HepG2 (cell line): ENCODE data around the gene NFKBIZ. TPM values are rescaled to one million over a fixed set of nuclear protein-coding genes. Genes with fewer than 3 reads are reported as not detected.

Source experiments
- ATAC-seq: fragments of 200-7000 bp; cut with Tn5 transposase; 3 replicates; pipeline ENCODE4 v1.9.1; 2020; ENCODE audit warnings: mild to moderate bottlenecking, moderate library complexity
- BruUV-seq: library from RNA; stranded (reverse); fragments of 400-500 nt; replicated peaks from 2 replicates; lab custom pipeline; 2021; lab: Mats Ljungman, UMichigan
- CTCF ChIA-PET: fragments of 300-600 bp; formaldehyde crosslinking; extraction: SDS; loops from one replicate; lab custom pipeline; 2021; ENCODE audit warnings: low total read pairs, inconsistent platforms, low intra/inter-chr PET ratio; lab: Yijun Ruan, JAX
- POLR2A ChIA-PET: fragments of 350-600 bp; sonication (Branson Sonifier 250); formaldehyde crosslinking; loops from one replicate; lab custom pipeline; 2020; ENCODE audit warnings: antibody characterized with exemption, inconsistent platforms; lab: Yijun Ruan, JAX
- DNase-seq: peaks from one replicate; pipeline ENCODE4 v3.0.0-alpha.2; 2015; ENCODE audit warnings: low spot score
- FAIRE-seq: peaks from 3 replicates; lab custom pipeline; 2011; peaks lifted over from hg19 to GRCh38; lab: Jason Lieb, UNC
- H2AFZ ChIP-seq: one replicate; pipeline ENCODE4 v1.6.1; 2011; ENCODE audit warnings: low read length, inconsistent platforms
- H3K27ac ChIP-seq: fragments of 300-600 bp; 3 replicates; pipeline ENCODE4 v1.8.0; 2011; ENCODE audit warnings: mixed run types, mild to moderate bottlenecking, mixed read lengths, low read length, inconsistent platforms; ENCODE audit not compliant: insufficient read depth; ENCODE audit errors: extremely low read length
- H3K27me3 ChIP-seq, 2 experiments: fragments of 200-600 bp in 1 of 2; 2 replicates in 1 of 2; 3 replicates in 1 of 2; pipeline versions ENCODE4 v1.6.0 to v1.8.0; 2011; ENCODE audit warnings: low read length in 2 of 2, mild to moderate bottlenecking in 2 of 2, moderate library complexity in 2 of 2, inconsistent platforms in 1 of 2; ENCODE audit not compliant: insufficient read depth in 2 of 2, control insufficient read depth in 1 of 2
- H3K36me3 ChIP-seq, 2 experiments: fragments of 200-600 bp in 1 of 2; replicated peaks in 1 of 2; 2 replicates in 1 of 2; 3 replicates in 1 of 2; pipeline versions ENCODE4 v1.5.1 to v1.8.0; 2011; ENCODE audit warnings: low read length in 2 of 2, inconsistent platforms in 1 of 2; ENCODE audit not compliant: insufficient read depth in 2 of 2, control insufficient read depth in 1 of 2
- H3K4me1 ChIP-seq: 2 replicates; pipeline ENCODE4 v1.5.1; 2012; ENCODE audit warnings: low read length, inconsistent platforms; ENCODE audit not compliant: insufficient read depth
- H3K4me2 ChIP-seq: 2 replicates; pipeline ENCODE4 v1.6.0; 2011; ENCODE audit warnings: low read depth, low read length, inconsistent platforms
- H3K4me3 ChIP-seq, 3 experiments: fragments of 200-600 bp in 1 of 3; sonication (generic), shearing (Covaris generic) in 1 of 3; replicated peaks in 1 of 3; 2 replicates each; pipeline ENCODE4 v1.5.1; 2011 to 2016; ENCODE audit warnings: low read length in 3 of 3, inconsistent platforms in 2 of 3, low read depth in 2 of 3, mild to moderate bottlenecking in 2 of 3, control low read depth in 1 of 3, mixed read lengths in 1 of 3; ENCODE audit not compliant: insufficient read depth in 1 of 3
- H3K79me2 ChIP-seq: one replicate; pipeline ENCODE4 v1.6.1; 2011; ENCODE audit warnings: low read length, inconsistent platforms; ENCODE audit not compliant: insufficient read depth
- H3K9ac ChIP-seq: 2 replicates; pipeline ENCODE4 v1.6.0; 2011; ENCODE audit warnings: mild to moderate bottlenecking, low read depth, low read length, inconsistent platforms; ENCODE audit not compliant: insufficient read depth
- H3K9me3 ChIP-seq: 2 replicates; pipeline ENCODE4 v1.5.1; 2012; ENCODE audit warnings: mild to moderate bottlenecking, low read length
- H4K20me1 ChIP-seq: 2 replicates; pipeline ENCODE4 v1.6.0; 2011; ENCODE audit warnings: inconsistent platforms, mild to moderate bottlenecking, low read length, moderate library complexity; ENCODE audit not compliant: insufficient read depth
- FOSL2 ChIP-seq: sonication (generic); formaldehyde crosslinking; IDR thresholded peaks from 2 replicates; pipeline ENCODE4 v1.4.0; 2020; ENCODE audit warnings: missing genetic modification reagents
- FOXA3 ChIP-seq: IDR thresholded peaks from 2 replicates; pipeline ENCODE4 v1.6.1; 2016; ENCODE audit warnings: missing genetic modification reagents, missing compliant biosample characterization
- FOXO1 ChIP-seq: sonication (generic); formaldehyde crosslinking; IDR thresholded peaks from 2 replicates; pipeline ENCODE4 v1.4.0; 2020; ENCODE audit warnings: missing genetic modification reagents
- GPN1 ChIP-seq: sonication (generic); formaldehyde crosslinking; IDR thresholded peaks from 2 replicates; pipeline ENCODE4 v1.5.1; 2020; ENCODE audit warnings: missing genetic modification reagents, borderline replicate concordance
- HES4 ChIP-seq: sonication (generic); formaldehyde crosslinking; IDR thresholded peaks from 2 replicates; pipeline ENCODE4 v1.9.0; 2021; ENCODE audit warnings: mild to moderate bottlenecking, missing genetic modification reagents, borderline replicate concordance
- POGZ ChIP-seq: sonication (generic); formaldehyde crosslinking; IDR thresholded peaks from 2 replicates; pipeline ENCODE4 v1.4.0; 2020; ENCODE audit warnings: mild to moderate bottlenecking, missing genetic modification reagents
- RARA ChIP-seq: IDR thresholded peaks from 2 replicates; pipeline ENCODE4 v1.6.1; 2016; ENCODE audit warnings: missing genetic modification reagents, missing compliant biosample characterization
- ZMYM2 ChIP-seq: sonication (generic); formaldehyde crosslinking; IDR thresholded peaks from 2 replicates; pipeline ENCODE4 v1.8.0; 2022; ENCODE audit warnings: mild to moderate bottlenecking, missing genetic modification reagents
- ZMYM3 ChIP-seq: sonication (generic); formaldehyde crosslinking; IDR thresholded peaks from 2 replicates; pipeline ENCODE4 v1.5.1; 2020; ENCODE audit warnings: mild to moderate bottlenecking, missing genetic modification reagents
- ZNF121 ChIP-seq: sonication (generic); formaldehyde crosslinking; IDR thresholded peaks from 2 replicates; pipeline ENCODE4 v1.5.0; 2020; ENCODE audit warnings: mild to moderate bottlenecking, missing genetic modification reagents
- ZNF124 ChIP-seq: sonication (generic); formaldehyde crosslinking; IDR thresholded peaks from 2 replicates; pipeline ENCODE4 v1.4.0; 2020; ENCODE audit warnings: missing genetic modification reagents
- ZNF598 ChIP-seq: sonication (generic); formaldehyde crosslinking; IDR thresholded peaks from 2 replicates; pipeline ENCODE4 v1.5.1; 2020; ENCODE audit warnings: mild to moderate bottlenecking, missing genetic modification reagents, borderline replicate concordance
- ZNF770 ChIP-seq: sonication (generic); formaldehyde crosslinking; IDR thresholded peaks from 2 replicates; pipeline ENCODE4 v1.5.0; 2020; ENCODE audit warnings: mild to moderate bottlenecking, missing genetic modification reagents
- WGBS: methylation state at CpG from one replicate; pipeline ENCODE4 v1.1.6; 2017; ENCODE audit warnings: low lambda C conversion rate; 5-methylcytosine and 5-hydroxymethylcytosine counted together
- in situ Hi-C: cut with HindIII; loops from 2 replicates; pipeline ENCODE4 v1.10.0; 2017; ENCODE audit warnings: low pct_unique_long_range_greater_than_20kb; ENCODE audit not compliant: extremely low pct_ligation_motif_present
- intact Hi-C: fragments of 100-400 bp; cut with micrococcal nuclease; formaldehyde crosslinking; loops from one replicate; pipeline ENCODE4 v1.10.0; 2022; ENCODE audit not compliant: unreplicated experiment
- polyA plus RNA-seq, 8 experiments: library from polyadenylated mRNA; depleted of rRNA in 3 of 8; stranded (reverse) in 7 of 8; unstranded in 1 of 8; fragments of >200 nt; fragmentation: Illumina TruSeq in 4 of 8; extraction: Trizol in 4 of 8; gene quantifications; 2 replicates each; pipeline versions ENCODE4 v1.2.1 to v1.2.3, GENCODE V29; 2011 to 2016; ENCODE audit warnings: low read depth in 4 of 8, missing spikeins in 1 of 8, mixed read lengths in 1 of 8; ENCODE audit not compliant: insufficient read depth in 1 of 8
- total RNA-seq, 5 experiments: library from RNA; depleted of rRNA; stranded (reverse); fragments of >200 nt; fragmentation: Illumina TruSeq; extraction: Trizol; gene quantifications; 2 replicates each; pipeline ENCODE4 v1.2.3, GENCODE V29; 2016; ENCODE audit warnings: low read depth in 1 of 5

NFKBIZ gene
- total and polyA plus RNA-seq, 2 of the 13 experiments (the other 11 are each of a cell fraction or from before 2014, with no cell fraction given), result 25.9 to 60.6 TPM

GRCh38 chr3:101802179-101802578 lies 47.1 kb upstream of the NFKBIZ start:
- intact Hi-C loops (loop anchor here (2.0 to 10.0 kb wide), 2 partner anchors 193 to 727 kb away; no protein-coding TSS in a partner anchor), in situ Hi-C loops (loop anchor here (10.0 kb wide), 1 partner anchor 733 kb away; no protein-coding TSS in a partner anchor)
- H3K9ac ChIP-seq, result no peak overlapping the region
- H3K27ac ChIP-seq, result no peak overlapping the region
- no peak overlapping the region for H2AFZ ChIP-seq
- ChIA-PET POLR2A (no interaction called here), CTCF (no interaction called here)
- ATAC-seq, result peak; percentile 40; the same call in 1 of the 3 replicates
- FAIRE-seq, result no peak
- no peak overlapping the region for H3K4me2 ChIP-seq
- H3K27me3 ChIP-seq, result no peaks in the 10 kb centered on the region
- no peaks in the 10 kb centered on the region for H3K79me2 ChIP-seq
- H3K4me1 ChIP-seq, result peaks cover 27% of the 10 kb centered on the region
- no TSS peak for BruUV-seq
- H3K4me3 ChIP-seq, result no peak overlapping the region
- H3K36me3 ChIP-seq, result 0 out of 5 replicates have a peak, but pooled peaks cover 0 to 2% of the 10 kb centered on the region in 2 experiments
- no peaks in the 10 kb centered on the region for H4K20me1 ChIP-seq
- peak; percentile 20 for DNase-seq
- WGBS, result 55% methylated on average over 2 of the region's 2 CpGs
- no peak for TF ChIP-seq ZNF598
- peak; percentile 95 for TF ChIP-seq ZNF121 (CRISPR knock-in tag)
- peak; percentile 36; the same call in 1 of the 2 replicates for TF ChIP-seq FOXA3 (CRISPR knock-in tag)
- peak; percentile 97 for TF ChIP-seq ZNF770
- TF ChIP-seq GPN1 (CRISPR knock-in tag), result no peak
- peak; percentile 31; the same call in 1 of the 2 replicates for TF ChIP-seq ZMYM2 (CRISPR knock-in tag)
- 0 out of 2 replicates have a peak, but pooled peaks have one; percentile 31 for TF ChIP-seq ZMYM3 (CRISPR knock-in tag)
- peak; percentile 38; the same call in 1 of the 2 replicates for TF ChIP-seq RARA (CRISPR knock-in tag)
- peak; percentile 52; the same call in 1 of the 2 replicates for TF ChIP-seq POGZ
- no peak for TF ChIP-seq FOXO1 (CRISPR knock-in tag)
- peak; percentile 75 for TF ChIP-seq FOSL2
- TF ChIP-seq ZNF124 (CRISPR knock-in tag), result no peak
- TF ChIP-seq HES4 (CRISPR knock-in tag), result no peak
- TF ChIP-seq, all 625 proteins: peak for 8
- H3K9me3 ChIP-seq, result no peaks in the 10 kb centered on the region
